GM18511 (cell line): Measurements from ENCODE around the gene MOXD1.

Experiments
- ATAC-seq: cut with Tn5 transposase; IDR thresholded peaks from one replicate; pipeline ENCODE4 v1.9.1; 2021; ENCODE audit warnings: mild to moderate bottlenecking, moderate library complexity; ENCODE audit not compliant: unreplicated experiment

MOXD1 gene

GRCh38 chr6:132400555-132400882 lies 756 bp downstream of the MOXD1 start:
- ATAC-seq, result no peak

- no peak for ATAC-seq
These were observed 1.8 kb downstream of the MOXD1 start for GRCh38 chr6:132399376-132400074.

- ATAC-seq, result no peak
These were observed 6.2 kb downstream of the MOXD1 start for GRCh38 chr6:132395015-132395597.

- ATAC-seq, result no peak
These were observed 8.5 kb downstream of the MOXD1 start for GRCh38 chr6:132392792-132393191.

GRCh38 chr6:132392270-132392646 lies 9.0 kb downstream of the MOXD1 start:
- ATAC-seq, result no peak

- ATAC-seq, result no peak
These were observed 9.6 kb downstream of the MOXD1 start for GRCh38 chr6:132391391-132392269.

GRCh38 chr6:132390451-132390850 lies 10.8 kb downstream of the MOXD1 start:
- ATAC-seq, result no peak

GRCh38 chr6:132390017-132390416 lies 11.3 kb downstream of the MOXD1 start:
- ATAC-seq, result no peak

GRCh38 chr6:132388291-132388690 lies 13.0 kb downstream of the MOXD1 start:
- ATAC-seq, result no peak

GRCh38 chr6:132382630-132383175 lies 18.6 kb downstream of the MOXD1 start:
- ATAC-seq, result no peak

- ATAC-seq, result no peak
These were observed 19.9 kb downstream of the MOXD1 start for GRCh38 chr6:132381381-132381780.

- ATAC-seq, result no peak
These were observed 20.8 kb downstream of the MOXD1 start for GRCh38 chr6:132380358-132381029.

GRCh38 chr6:132369526-132369925 lies 31.7 kb downstream of the MOXD1 start:
- ATAC-seq, result no peak

GRCh38 chr6:132368916-132369481 lies 32.3 kb downstream of the MOXD1 start:
- ATAC-seq, result no peak

GRCh38 chr6:132365281-132365907 lies 35.9 kb downstream of the MOXD1 start:
- peak; percentile 98 for ATAC-seq

- ATAC-seq, result no peak
These were observed 36.8 kb downstream of the MOXD1 start for GRCh38 chr6:132364306-132365074.

- no peak for ATAC-seq
These were observed 38.7 kb downstream of the MOXD1 start for GRCh38 chr6:132362442-132363185.

GRCh38 chr6:132361101-132361500 lies 40.2 kb downstream of the MOXD1 start:
- ATAC-seq, result no peak

- no peak for ATAC-seq
These were observed 41.4 kb downstream of the MOXD1 start for GRCh38 chr6:132359886-132360285.
